Vagina (tissue), 2 donors: ENCODE results near the gene ASCC2. TPM values are rescaled to one million over a fixed set of nuclear protein-coding genes. Genes with fewer than 3 reads are reported as not detected.
A peak's percentile ranks its signal among the peaks of the same experiment; 100 is the strongest.
"Not testable (repeated sequence)": the region's sequence is repeated elsewhere in the genome, so short reads cannot be mapped to it uniquely, and the experiment has no call there.

Experiments
- DNase-seq, 2 donors: peaks; one replicate each; pipeline ENCODE4 v3.0.0-alpha.2; 2017; ENCODE audit errors: extremely low spot score in 2 of 2
- H3K27ac ChIP-seq: fragments of 200-600 bp; sonication (generic); one replicate; pipeline ENCODE4 v1.5.1; 2019
- H3K27me3 ChIP-seq: fragments of 200-600 bp; sonication (generic); one replicate; pipeline ENCODE4 v1.5.1; 2019
- H3K36me3 ChIP-seq, 2 donors: fragments of 200-600 bp; sonication (generic); one replicate each; pipeline ENCODE4 v1.5.1; 2017 to 2019
- H3K4me1 ChIP-seq: fragments of 200-600 bp; sonication (generic); one replicate; pipeline ENCODE4 v1.5.1; 2019
- H3K4me3 ChIP-seq, 2 donors: fragments of 200-600 bp; sonication (generic); 1 replicate in 1 of 2; 2 replicates in 1 of 2; pipeline ENCODE4 v1.5.1; 2016 to 2019
- H3K9me3 ChIP-seq: fragments of 200-600 bp; sonication (generic); one replicate; pipeline ENCODE4 v1.5.1; 2019
- POLR2A ChIP-seq, 2 donors: fragments of 450-650 bp; IDR thresholded peaks; one replicate each; pipeline ENCODE4 v1.6.1; 2017; ENCODE audit warnings: antibody characterized with exemption in 2 of 2, mild to moderate bottlenecking in 2 of 2, moderate library complexity in 2 of 2
- POLR2AphosphoS5 ChIP-seq, 2 donors: sonication (generic); formaldehyde crosslinking; IDR thresholded peaks; one replicate each; pipeline ENCODE4 v1.9.0; 2017; ENCODE audit warnings: antibody characterized with exemption in 2 of 2, mild to moderate bottlenecking in 2 of 2, low read depth in 1 of 2; ENCODE audit not compliant: insufficient read depth in 1 of 2
- intact Hi-C: fragments of 100-400 bp; cut with DNase I; formaldehyde crosslinking; loops from one replicate; pipeline ENCODE4 v1.15.1; 2023
- total RNA-seq: library from RNA; depleted of rRNA; stranded (reverse); fragments of >200 nt; gene quantifications from one replicate; pipeline ENCODE4 v1.2.3, GENCODE V29; 2016
- TF ChIP-seq, protein P1 (sequence below), 3 experiments: fragments of 450-650 bp in 2 of 3; fragments of 200-600 bp in 1 of 3; sonication (generic) in 1 of 3; IDR thresholded peaks; one replicate each; pipeline ENCODE4 v1.5.1; 2017 to 2019; ENCODE audit warnings: antibody characterized with exemption in 3 of 3, mild to moderate bottlenecking in 2 of 3, moderate library complexity in 2 of 3

ASCC2 gene
- total RNA-seq, 1 donor from 2014 or later = 62.6 TPM

DNA sequence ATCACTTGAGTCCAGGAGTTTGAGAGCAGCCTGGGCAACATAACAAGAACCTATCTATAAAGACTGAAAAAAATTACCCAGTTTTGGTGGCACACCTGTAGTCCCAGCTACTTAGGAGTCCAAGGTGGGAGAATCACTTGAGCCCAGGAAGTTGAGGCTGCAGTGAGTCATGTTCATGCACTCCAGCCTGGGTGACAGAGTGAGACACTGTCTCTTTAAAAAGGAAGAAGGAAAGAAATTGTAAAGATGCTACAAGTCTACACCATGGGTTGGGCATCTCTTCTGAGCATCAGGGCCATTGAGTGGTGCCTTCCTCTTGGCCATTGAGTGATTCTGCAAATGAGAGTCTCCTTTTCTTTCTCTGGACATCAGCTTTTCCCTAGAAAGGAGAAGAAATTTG lies 29.2 kb upstream of the ASCC2 start:
- H3K27ac ChIP-seq = no peak overlapping the region
- TF ChIP-seq, protein P1, sequence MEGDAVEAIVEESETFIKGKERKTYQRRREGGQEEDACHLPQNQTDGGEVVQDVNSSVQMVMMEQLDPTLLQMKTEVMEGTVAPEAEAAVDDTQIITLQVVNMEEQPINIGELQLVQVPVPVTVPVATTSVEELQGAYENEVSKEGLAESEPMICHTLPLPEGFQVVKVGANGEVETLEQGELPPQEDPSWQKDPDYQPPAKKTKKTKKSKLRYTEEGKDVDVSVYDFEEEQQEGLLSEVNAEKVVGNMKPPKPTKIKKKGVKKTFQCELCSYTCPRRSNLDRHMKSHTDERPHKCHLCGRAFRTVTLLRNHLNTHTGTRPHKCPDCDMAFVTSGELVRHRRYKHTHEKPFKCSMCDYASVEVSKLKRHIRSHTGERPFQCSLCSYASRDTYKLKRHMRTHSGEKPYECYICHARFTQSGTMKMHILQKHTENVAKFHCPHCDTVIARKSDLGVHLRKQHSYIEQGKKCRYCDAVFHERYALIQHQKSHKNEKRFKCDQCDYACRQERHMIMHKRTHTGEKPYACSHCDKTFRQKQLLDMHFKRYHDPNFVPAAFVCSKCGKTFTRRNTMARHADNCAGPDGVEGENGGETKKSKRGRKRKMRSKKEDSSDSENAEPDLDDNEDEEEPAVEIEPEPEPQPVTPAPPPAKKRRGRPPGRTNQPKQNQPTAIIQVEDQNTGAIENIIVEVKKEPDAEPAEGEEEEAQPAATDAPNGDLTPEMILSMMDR (IDR thresholded peaks at IDR 0.05) = no peak
- TF ChIP-seq POLR2AphosphoS5 (IDR thresholded peaks at IDR 0.05; ENCODE audit: insufficient read depth in 1 of 2, low read depth in 1 of 2) (no peak), POLR2A (IDR thresholded peaks at IDR 0.05) (no peak)
- no peak overlapping the region for H3K4me3 ChIP-seq
- no peaks in the 10 kb centered on the region for H3K36me3 ChIP-seq
- H3K4me1 ChIP-seq = no peaks in the 10 kb centered on the region
- DNase-seq = peak in 1 of 2 donors; percentile 18
- no peaks in the 10 kb centered on the region for H3K27me3 ChIP-seq
- intact Hi-C loops = no loop called here
- no peaks in the 10 kb centered on the region for H3K9me3 ChIP-seq

- H3K36me3 ChIP-seq, H3K9me3 ChIP-seq, H3K4me3 ChIP-seq, DNase-seq, H3K27me3 ChIP-seq, H3K27ac ChIP-seq, intact Hi-C loops, H3K4me1 ChIP-seq: not testable (repeated sequence)
Observed at GRCh38 chr22:29865572-29865971, 27.5 kb upstream of the ASCC2 start.

GRCh38 chr22:29861672-29862297 lies 23.7 kb upstream of the ASCC2 start:
- H3K9me3 ChIP-seq = no peaks in the 10 kb centered on the region
- H3K27ac ChIP-seq = no peak overlapping the region
- intact Hi-C loops = no loop called here
- no peaks in the 10 kb centered on the region for H3K4me1 ChIP-seq
- H3K4me3 ChIP-seq = no peak overlapping the region
- TF ChIP-seq POLR2A (IDR thresholded peaks at IDR 0.05) (no peak), POLR2AphosphoS5 (IDR thresholded peaks at IDR 0.05; ENCODE audit: insufficient read depth in 1 of 2, low read depth in 1 of 2) (no peak)
- H3K36me3 ChIP-seq = no peaks in the 10 kb centered on the region
- DNase-seq = peak in 1 of 2 donors; percentile 5
- no peaks in the 10 kb centered on the region for H3K27me3 ChIP-seq

DNA sequence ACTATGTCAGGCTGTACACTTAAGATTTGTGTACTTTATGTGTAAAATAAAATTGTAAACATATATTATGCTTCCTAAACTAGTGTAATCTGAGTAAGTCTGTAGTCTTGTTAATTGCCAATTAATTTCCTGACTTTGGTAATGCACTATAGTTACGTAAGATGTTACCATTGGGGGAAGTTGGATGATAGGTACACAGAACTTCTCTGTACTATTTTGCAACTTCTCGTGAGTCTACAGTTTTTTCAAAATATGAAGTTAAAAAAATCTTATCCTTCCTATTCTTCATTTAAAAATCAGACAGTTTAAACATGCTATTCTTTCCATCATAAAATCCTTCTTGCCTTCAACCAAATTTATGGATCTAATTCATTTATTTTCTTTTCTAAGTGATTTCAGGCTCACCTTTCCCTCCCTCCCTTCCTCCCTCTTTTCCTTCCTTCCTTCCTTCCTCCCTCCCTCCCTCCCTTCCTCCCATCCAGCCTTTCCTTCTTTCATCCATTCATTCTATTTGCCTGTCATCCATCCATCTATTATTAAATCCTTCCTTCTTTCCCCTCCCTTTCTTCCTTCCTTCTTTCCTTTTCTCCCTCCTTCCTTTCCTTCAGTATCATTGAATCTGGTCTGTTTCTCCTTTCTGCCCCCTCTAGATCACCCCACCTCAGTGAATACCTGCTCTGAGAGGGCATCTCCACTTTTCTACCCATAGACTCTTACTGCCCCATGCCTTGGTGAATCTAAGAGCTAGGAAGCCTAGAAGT lies 22.1 kb upstream of the ASCC2 start:
- no peaks in the 10 kb centered on the region for H3K27me3 ChIP-seq
- H3K4me3 ChIP-seq = no peak overlapping the region
- H3K27ac ChIP-seq = no peak overlapping the region
- H3K9me3 ChIP-seq = no peaks in the 10 kb centered on the region
- intact Hi-C loops = no loop called here
- DNase-seq = no peak
- no peaks in the 10 kb centered on the region for H3K36me3 ChIP-seq
- TF ChIP-seq, protein P1 (IDR thresholded peaks at IDR 0.05) = no peak
- TF ChIP-seq POLR2AphosphoS5 (IDR thresholded peaks at IDR 0.05; ENCODE audit: insufficient read depth in 1 of 2, low read depth in 1 of 2) (no peak), POLR2A (IDR thresholded peaks at IDR 0.05) (no peak)
- no peaks in the 10 kb centered on the region for H3K4me1 ChIP-seq

GRCh38 chr22:29859030-29859429 lies 21.0 kb upstream of the ASCC2 start:
- H3K27me3 ChIP-seq, intact Hi-C loops, H3K27ac ChIP-seq, DNase-seq, H3K9me3 ChIP-seq, H3K4me1 ChIP-seq, H3K4me3 ChIP-seq, H3K36me3 ChIP-seq: not testable (repeated sequence)

GRCh38 chr22:29856496-29856895 lies 18.4 kb upstream of the ASCC2 start:
- H3K27me3 ChIP-seq = no peaks in the 10 kb centered on the region
- H3K4me3 ChIP-seq = no peak overlapping the region
- no peaks in the 10 kb centered on the region for H3K4me1 ChIP-seq
- no peak overlapping the region for H3K27ac ChIP-seq
- no peak for DNase-seq
- TF ChIP-seq POLR2A (IDR thresholded peaks at IDR 0.05) = no peak
- no peak for TF ChIP-seq POLR2AphosphoS5 (IDR thresholded peaks at IDR 0.05; ENCODE audit: insufficient read depth in 1 of 2, low read depth in 1 of 2)
- TF ChIP-seq, protein P1 (IDR thresholded peaks at IDR 0.05) = no peak
- intact Hi-C loops = no loop called here
- H3K9me3 ChIP-seq = no peaks in the 10 kb centered on the region
- H3K36me3 ChIP-seq = no peaks in the 10 kb centered on the region
